T-helper 2 cell (primary cell): ENCODE data around the gene REXO2.

Experiments used
- DNase-seq, 5 experiments: peaks; one replicate each; pipeline versions ENCODE4 v3.0.0 to v3.0.0-alpha.2; 2012 to 2022

Gene REXO2

GRCh38 chr11:114440971-114441763, 1.9 kb downstream of the REXO2 start:
- no peak for DNase-seq

- DNase-seq: no peak
Observed at GRCh38 chr11:114441921-114442320, 2.7 kb downstream of the REXO2 start.

GRCh38 chr11:114442536-114442935, 3.3 kb downstream of the REXO2 start:
- DNase-seq: no peak

GRCh38 chr11:114447444-114447843, 8.2 kb downstream of the REXO2 start:
- DNase-seq: no peak

- no peak for DNase-seq
Observed at GRCh38 chr11:114447892-114448291, 8.6 kb downstream of the REXO2 start.

- DNase-seq: no peak
Observed at GRCh38 chr11:114448749-114449482, 9.6 kb downstream of the REXO2 start.

- DNase-seq: no peak
Observed at GRCh38 chr11:114449845-114450244, 10.6 kb downstream of the REXO2 start.

- DNase-seq: no peak
Observed at GRCh38 chr11:114452399-114452798, 13.1 kb downstream of the REXO2 start.

- no peak for DNase-seq
Observed at GRCh38 chr11:114463999-114464398, 24.7 kb downstream of the REXO2 start.

GRCh38 chr11:114466742-114467141, 27.5 kb downstream of the REXO2 start:
- no peak for DNase-seq

- DNase-seq: no peak
Observed at GRCh38 chr11:114472661-114473060, 33.4 kb downstream of the REXO2 start.

GRCh38 chr11:114478001-114478410, 38.7 kb downstream of the REXO2 start:
- DNase-seq: no peak

GRCh38 chr11:114478768-114479167, 39.5 kb downstream of the REXO2 start:
- no peak for DNase-seq

- DNase-seq: no peak
Observed at GRCh38 chr11:114479331-114479730, 40.1 kb downstream of the REXO2 start.

- no peak for DNase-seq
Observed at GRCh38 chr11:114482114-114482513, 42.8 kb downstream of the REXO2 start.

- no peak for DNase-seq
Observed at GRCh38 chr11:114483929-114484328, 44.7 kb downstream of the REXO2 start.

GRCh38 chr11:114496915-114497314, 57.6 kb downstream of the REXO2 start:
- DNase-seq: no peak

GRCh38 chr11:114499756-114500155, 60.5 kb downstream of the REXO2 start:
- no peak for DNase-seq
